ENCODE data around the gene PCGF5.

- TF ChIP-seq, protein P1, sequence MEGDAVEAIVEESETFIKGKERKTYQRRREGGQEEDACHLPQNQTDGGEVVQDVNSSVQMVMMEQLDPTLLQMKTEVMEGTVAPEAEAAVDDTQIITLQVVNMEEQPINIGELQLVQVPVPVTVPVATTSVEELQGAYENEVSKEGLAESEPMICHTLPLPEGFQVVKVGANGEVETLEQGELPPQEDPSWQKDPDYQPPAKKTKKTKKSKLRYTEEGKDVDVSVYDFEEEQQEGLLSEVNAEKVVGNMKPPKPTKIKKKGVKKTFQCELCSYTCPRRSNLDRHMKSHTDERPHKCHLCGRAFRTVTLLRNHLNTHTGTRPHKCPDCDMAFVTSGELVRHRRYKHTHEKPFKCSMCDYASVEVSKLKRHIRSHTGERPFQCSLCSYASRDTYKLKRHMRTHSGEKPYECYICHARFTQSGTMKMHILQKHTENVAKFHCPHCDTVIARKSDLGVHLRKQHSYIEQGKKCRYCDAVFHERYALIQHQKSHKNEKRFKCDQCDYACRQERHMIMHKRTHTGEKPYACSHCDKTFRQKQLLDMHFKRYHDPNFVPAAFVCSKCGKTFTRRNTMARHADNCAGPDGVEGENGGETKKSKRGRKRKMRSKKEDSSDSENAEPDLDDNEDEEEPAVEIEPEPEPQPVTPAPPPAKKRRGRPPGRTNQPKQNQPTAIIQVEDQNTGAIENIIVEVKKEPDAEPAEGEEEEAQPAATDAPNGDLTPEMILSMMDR (conservative IDR thresholded peaks at IDR 0.05; ENCODE audit: low read depth, low read length), result no peak
- TF ChIP-seq EZH2 (IDR thresholded peaks at IDR 0.05; ENCODE audit: borderline replicate concordance, low read depth, low read length, poor library complexity, severe bottlenecking), result no peak
Measured at GRCh38 chr10:91220194-91220953, at the start of gene PCGF5.

All from A673 (cell line).